CD1c-positive myeloid dendritic cell (primary cell): ENCODE measurements around the gene TBC1D1.
"Not testable (repeated sequence)": the region's sequence is repeated elsewhere in the genome, so short reads cannot be mapped to it uniquely, and the experiment has no call there.

Source experiments
- DNase-seq: peaks from one replicate; pipeline ENCODE4 v3.0.0-alpha.2; 2016; ENCODE audit errors: extremely low spot score

Gene TBC1D1

DNA sequence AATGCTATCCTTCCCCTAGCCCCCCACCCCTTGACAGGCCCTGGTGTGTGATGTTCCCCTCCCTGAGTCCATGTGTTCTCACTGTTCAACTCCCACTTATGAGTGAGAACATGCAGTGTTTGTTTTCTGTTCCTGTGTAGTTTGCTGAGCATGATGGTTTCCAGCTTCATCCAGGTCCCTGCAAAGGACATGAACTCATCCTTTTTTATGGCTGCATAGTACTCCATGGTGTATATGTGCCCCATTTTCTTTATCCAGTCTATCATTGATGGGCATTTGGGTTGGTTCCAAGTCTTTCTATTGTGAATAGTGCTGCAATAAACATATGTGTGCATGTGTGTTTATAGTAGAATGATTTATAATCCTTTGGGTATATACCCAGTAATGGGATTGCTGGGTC is 32.2 kb downstream of the TBC1D1 start:
- DNase-seq, result not testable (repeated sequence)

DNA sequence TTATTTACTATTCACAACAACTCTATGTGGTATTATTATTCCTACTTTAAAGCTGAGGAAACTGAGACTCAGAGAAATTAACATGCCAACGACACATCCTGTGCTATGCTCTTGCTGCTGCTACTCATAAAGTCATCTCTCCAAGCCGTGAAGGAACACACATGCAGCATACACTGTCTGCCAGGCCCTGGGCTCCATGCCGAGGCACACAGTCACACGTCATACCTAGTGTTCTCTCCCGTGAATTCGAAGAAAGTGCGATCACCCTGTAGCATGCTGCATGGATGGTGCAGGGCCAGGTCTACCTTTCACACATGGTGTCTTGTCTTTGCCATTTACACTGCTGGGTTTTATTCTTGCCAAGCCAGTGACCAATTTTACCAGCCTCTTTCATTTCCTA is 34.1 kb downstream of the TBC1D1 start:
- no peak for DNase-seq

DNA sequence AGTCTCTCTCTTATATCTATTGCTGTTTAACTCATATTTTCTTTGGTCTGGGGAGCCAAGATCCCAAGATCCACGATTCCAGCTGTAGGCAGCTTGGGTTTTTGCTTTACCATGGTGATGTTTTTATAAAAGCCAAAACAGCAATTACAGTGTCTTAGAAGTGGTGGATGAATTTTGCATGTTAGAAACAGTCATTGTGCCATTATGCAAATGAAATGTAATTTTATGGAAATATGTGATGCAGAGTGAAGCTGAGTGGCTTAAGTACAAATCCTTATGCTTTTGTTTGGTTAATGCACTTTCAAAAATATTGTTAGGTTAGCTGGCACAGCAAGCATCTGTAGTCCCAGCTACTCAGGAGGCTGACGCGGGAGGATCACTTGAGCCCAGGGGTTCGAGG is 36.5 kb downstream of the TBC1D1 start:
- no peak for DNase-seq

DNA sequence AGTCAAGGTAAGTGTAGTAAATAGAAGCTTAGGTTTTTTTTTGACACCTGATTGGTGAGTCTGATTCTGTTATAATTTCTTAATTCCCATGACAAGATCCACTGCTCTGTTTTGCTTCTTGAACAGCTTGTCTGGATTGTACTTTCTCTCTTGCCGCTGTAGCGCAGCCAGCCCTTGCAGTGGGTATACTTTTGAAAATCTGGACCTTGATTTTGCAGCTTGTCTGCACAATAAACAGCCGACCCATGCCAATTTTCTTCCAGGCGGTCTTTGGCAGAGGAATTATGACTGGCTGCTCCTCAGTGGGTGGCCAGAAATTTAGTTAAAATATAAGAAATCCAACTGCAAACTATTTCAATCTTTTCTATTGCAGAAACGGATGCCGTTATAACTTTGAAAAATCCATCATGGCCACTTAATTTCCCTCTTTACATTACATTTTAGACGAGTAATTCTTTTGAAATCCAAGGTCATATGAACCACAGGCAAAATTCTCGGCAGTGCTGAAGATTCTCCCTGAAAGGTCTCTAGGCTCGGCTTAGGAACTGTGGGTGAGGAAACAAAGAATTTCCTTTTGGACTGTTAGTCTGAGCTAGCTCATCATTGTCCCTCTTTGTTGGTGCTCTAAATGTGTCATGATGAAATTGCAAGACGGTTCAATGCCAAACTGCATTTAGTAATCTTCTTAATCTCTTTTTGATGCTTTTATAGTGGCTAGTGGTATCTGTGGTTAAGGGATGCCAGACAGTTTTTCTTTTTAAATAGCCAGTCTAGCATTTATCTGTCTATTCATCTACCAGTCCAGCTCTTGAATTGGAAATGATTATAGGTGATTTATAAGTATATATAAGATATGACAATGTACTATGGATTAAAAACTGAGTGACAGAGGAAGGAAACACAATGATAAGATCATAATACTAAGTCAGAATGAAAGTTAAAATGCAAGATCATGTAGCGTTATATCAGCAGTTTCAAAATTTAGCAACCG is 37.8 kb downstream of the TBC1D1 start:
- DNase-seq, result no peak

DNA sequence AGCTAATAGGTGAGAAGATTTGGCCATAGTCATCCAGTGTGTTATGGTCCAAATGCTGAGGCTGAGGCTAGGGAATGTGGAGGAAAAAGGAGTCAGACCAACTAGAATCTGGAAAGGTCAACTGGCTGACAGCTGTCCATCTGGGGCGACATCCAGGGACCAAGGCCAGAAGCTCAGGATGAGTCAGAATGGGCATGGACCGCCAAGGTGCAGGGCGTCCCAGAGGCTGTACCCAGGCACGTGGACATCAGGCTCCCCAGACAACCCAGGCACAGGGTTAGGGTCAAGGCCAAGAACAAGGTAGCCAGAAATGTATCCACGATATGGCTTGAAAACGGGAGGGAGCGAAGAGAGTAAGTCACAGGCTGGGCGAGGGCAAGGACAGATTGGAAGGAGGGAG is 43.2 kb downstream of the TBC1D1 start:
- DNase-seq, result no peak

DNA sequence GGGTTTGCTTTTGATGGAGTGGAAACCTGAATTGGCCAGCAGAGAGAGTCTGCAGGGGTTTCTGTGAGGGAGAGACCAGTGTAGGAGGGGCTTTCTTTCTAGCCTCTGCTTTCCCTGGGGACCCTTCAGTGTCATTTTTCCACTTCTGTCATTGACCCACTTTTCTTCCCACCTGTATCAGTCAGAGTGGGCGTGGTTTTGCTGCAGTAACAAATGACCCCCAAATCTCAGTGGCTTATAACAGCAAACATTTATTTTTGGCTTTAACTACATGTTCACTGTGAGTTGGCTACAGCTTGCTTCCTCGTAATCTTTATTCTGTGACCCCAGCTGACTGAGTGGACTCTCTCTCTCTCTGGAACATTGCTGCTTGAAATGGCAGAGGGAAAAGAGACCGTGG is 43.7 kb downstream of the TBC1D1 start:
- DNase-seq, result no peak

DNA sequence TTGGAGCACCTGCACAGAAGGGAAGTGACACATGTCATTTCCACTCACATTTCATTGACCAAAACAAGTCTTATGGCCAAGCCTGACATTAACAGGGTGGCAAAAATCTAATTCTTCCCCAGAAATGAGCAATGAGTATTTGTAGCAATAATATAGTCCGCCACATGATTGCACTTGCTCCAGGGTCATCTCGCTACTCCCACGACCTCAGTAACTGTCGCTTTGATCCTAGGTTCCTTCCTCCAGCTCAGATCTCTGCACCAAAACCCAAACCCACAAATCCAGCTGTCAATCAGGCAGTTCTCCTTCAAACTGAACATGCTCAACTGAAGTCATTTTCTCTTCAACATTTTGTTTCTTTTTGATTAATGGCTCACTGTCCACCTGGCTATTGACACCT is 44.1 kb downstream of the TBC1D1 start:
- peak; percentile 53 for DNase-seq

DNA sequence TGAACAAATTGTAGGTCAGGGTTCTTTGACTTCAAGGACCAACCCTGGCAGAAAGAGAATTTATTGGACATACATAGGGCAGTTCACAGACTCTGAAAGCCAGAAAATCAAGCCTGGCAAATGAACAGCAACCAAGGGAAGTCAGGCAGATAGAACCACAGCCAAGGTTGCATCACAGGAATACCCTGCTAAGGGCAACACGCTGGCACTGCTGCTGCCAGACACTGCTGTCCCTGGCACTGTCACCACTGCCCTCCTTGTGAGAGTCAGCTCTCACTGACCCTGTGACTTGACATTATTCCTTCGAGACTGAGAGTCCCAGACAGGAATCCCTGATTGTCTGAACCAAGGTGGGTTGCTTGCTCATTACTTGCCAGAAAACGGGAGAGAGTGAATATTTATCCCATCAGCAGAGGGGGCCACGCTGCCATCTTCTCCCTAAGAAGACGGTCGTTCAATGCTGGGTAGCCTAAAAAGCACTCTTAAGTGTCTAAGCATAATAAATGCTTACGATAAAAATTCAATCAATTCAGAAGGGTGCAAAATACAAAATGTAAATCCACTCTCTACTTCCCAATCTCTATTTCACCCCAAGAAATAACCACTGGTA is 46.1 kb downstream of the TBC1D1 start:
- DNase-seq, result no peak

DNA sequence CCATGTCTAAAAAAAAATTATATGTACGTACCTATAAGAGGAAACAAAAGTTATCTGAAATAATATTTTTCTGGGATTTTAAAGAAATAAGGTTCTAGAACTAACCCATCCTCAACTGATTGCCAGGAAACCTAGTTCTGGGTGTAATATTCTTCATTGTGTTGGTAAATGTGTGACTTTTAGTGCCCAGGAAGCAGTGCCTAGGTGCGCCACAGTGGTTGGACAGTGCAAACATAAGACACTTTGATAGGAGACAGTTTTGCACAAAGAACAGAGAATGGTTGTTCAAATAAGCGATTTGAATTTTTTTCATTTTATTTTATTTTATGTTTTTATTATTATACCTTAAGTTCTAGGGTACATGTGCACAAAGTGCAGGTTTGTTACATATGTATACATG is 47.3 kb downstream of the TBC1D1 start:
- DNase-seq, result no peak

DNA sequence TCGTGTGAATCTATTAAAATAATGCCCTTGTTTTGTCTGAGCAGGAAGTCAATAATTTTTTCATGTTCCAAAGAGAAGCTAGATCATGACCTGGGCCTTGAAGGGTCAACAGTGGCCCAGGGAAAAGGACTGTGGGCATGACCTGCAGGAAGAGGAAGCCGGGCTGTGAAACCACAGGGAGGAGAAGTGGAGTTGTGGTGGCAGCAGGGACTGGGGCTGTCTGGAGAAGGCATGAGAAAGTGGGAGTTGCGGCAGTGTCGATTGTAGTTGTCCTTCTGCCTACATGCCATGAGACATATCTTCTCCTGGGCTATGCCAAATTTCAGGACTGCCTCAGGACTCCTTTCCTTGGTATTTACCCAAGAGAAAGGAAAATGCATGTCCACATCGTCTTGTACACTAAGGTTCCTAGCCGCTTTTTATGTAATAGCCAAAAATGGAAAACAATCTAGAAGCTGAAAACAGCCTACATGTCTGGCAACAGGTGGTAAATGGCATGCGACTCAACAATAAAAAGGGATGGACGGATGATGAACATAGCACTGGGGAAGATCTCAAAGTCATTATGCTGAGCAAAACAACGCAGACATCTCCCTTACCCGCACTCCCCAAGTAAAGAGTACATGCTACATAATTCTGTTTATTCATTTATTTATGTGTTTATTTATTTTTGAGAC is 55.8 kb downstream of the TBC1D1 start:
- DNase-seq, result peak; percentile 88

DNA sequence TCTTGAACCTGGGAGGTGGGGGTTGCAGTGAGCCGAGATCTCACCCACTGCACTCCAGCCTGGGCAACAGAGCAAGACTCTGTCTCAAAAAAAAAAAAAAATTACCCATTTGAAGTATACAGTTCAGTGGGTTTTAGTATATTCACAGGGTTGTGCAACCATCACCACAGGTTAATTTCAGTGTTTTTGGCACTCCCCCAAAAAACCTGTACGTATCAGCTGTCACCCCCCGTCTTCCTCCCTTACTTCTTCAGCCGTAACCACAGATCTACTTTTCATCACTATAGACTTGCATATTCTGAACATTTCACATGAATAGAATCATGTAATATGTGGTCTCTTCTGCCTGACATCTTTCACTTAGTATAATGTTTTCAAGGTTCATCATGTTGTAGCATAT is 57.7 kb downstream of the TBC1D1 start:
- peak; percentile 21 for DNase-seq

DNA sequence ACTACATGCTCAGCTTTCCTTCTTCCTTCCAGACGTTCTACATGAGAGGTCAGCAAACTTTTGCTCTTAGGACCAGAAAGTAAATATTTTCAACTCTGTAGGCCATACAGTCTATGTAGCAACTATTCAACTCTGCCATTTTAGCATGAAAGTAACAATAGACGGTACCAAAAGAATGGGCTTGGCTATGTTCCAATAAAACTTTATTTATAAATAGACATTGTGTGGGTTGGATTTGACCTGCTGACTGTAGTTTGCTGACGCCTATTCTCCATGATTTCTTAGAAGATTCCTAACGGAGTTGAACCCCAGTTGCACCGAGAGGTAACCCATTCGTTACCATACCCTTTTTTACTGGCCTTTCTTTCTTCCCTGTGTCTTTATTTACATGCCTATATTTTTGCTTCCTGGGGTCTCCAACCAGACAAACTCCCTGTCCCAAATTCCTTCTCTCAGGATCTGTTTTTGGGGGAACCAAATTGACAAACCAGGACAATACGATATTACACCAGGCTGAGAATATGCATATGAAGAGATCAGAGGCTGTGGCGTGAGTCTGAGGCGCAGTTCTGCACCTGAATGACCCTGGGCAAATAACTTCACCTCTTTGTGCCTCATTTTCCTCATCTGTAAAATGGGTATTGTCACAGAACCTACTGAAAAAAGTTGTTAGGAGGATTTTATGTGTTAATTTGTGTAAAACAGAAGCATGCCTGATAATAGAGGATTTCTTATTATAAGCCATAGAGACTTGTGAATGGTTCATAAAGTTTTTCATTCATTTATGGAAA is 58.9 kb downstream of the TBC1D1 start:
- DNase-seq, result no peak

DNA sequence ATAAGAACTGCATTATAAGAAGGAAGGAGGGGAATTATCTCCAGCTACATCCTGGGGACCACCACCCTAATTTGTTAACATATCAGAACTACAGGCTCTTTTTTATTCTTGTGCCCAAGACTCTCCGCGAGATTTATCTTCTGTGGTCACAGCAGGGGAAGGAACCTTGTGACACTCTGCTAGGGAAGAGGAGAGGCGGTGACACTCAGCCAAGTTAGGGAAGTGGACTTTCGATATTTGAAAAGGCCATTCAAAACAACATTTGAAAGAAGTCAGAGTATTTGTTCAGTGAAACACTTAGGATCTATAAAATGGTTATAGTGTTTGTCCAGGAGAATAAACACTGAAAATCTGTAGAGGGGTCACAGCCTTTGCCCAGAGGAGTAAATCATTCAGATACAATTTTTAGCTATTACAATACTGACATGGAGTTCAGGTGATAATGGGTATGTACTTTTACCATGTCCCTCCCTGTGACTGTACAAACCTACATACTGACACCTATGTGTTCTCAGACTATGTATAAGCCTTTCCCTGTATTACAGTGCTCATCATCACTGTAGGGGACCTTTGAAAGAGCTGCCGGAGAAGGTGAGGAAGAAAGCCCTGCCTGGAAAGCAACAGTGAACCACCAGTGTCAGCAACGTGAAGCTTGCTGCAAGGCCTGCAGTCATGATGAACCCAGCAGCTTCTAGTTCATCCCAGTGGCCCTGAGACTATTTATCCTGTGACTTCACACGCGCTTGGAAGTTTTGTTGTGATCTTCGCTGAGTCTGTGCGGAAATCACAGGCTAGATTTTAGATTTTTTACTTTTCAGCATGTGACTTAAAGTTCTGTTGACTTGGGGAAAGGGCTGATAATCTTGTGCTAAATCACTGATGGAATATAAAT is 60.8 kb downstream of the TBC1D1 start:
- peak; percentile 78 for DNase-seq

DNA sequence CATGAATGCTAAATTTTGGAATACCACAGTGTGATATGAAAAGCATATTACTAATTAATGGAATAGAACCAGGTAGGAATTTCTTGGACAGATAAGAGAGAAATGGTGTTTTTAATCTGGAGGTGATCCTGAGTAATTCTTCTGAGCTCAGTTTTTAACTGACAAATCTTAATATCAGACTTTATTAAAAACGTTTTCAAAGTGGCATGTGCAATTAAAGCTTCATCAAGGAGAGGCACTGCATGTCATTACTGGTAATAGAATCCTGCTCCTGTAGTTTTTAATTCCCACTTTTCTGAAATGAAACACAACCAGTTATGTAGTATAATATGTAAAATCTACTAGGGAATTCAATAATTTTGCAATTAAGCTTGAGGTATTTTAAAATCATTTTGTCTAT is 62.3 kb downstream of the TBC1D1 start:
- no peak for DNase-seq

DNA sequence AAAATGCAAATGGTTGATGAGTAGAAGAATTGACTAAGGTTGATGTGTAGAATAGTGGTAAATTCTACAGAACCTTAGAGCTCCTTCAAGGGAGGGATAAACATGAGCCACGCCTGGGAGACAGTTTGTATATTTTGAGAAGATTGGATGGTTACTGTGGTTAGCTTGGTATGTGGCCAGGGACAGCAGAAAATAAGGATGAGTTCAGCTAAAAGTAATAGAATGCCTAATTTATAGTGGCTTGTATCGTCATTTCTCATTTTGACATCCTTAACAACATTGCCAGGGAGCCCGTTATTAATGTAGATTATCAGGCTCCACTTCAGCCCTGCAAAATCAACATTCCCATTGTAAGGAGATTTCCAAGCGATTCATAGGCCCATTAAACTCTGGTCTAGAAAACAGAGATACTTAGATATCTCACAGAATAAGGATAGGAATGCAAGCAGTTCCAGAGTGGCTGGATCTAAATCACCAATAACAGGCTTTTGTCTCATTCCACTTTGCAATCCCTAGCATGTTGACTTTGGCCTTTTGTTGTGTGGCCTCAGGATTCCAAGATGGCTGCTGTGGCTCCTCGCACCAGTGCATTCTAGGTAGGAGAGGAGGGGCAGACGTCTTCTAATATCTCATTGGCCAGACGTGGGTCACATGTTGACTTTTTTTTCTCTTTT is 62.9 kb downstream of the TBC1D1 start:
- DNase-seq, result no peak

DNA sequence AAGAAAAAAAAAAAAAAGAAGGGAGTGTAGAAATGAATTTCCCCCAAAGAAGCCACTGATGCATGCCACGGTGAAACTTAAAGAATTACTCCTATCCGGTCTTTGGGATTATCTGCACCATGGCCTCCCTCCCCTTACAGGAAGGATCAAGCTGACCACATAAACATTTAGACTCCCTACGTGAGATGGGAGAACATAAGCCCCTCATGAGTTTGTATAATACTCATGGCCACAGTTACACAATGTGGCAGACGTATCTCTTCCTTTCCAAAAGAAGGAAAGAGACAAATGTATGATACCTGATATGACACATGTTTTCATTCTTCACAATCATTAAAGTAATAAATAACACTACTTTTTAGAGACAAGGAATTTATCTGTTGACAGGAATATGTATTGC is 66.1 kb downstream of the TBC1D1 start:
- no peak for DNase-seq

DNA sequence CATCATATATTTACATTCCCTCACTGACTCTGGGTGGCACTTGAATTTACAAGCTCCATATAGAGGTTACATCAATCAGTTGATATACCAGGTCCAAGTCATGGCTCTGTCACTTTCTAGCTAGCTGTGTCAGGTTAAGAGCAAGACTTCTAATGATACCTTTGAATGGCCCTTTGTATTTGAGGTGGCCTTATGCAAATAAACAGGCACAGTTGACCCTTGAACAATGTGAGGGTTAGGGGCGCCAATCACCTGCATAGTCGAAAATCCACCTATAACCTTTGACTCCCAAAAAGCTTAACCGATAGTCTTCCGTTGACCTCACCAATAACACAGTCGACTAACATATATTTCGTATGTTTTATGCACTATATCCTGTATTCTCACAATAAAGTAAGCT is 68.0 kb downstream of the TBC1D1 start:
- DNase-seq, result no peak

DNA sequence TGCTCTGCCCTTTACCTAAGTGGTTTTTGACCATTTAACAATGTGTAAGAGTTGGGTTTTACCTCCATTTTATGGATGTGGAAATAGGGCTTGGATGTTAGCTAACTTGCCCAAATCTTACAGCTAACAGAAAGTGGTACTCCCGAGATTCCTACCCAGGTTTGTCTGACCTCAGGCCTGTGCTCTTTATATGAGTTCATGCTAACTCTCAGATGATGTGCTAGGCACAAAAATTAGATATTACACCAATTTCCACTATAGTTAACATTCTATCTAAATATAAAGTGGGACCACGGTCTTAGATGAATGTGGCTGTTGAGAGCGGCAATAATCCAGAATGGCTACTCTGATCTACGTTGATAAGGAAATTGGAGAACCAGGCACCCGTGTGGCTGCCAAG is 69.2 kb downstream of the TBC1D1 start, which contains the start of gene PTTG2:
Gene PTTG2 (plus strand): TSS at position 301 of the 400 bp plus-strand sequence. CDS start 37 bp downstream, at position 338.
- no peak for DNase-seq

DNA sequence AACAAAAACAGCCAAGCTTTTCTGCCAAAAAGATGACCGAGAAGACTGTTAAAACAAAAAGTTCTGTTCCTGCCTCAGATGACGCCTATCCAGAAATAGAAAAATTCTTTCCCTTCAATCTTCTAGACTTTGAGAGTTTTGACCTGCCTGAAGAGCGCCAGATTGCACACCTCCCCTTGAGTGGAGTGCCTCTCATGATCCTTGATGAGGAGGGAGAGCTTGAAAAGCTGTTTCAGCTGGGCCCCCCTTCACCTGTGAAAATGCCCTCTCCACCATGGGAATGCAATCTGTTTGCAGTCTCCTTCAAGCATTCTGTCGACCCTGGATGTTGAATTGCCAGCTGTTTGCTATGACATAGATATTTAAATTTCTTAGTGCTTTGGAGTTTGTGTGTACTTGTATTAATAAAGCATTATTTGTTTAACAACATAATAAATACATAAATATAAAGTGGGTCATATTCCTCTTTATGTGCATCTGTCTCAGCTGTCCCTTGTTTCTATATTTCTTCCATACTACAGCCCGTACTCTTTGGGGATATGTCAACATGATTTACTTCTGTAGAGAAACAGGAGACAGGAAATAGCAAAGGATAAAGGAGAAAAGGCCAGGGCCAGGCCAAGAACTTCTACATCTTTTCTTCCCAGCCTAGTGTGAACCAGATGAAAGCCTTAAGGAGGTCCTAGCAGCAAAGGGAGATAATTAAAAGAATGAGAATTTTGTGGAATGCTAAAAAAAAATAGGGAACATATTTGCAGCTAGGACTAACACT is 70.0 kb downstream of the TBC1D1 start:
- no peak for DNase-seq
